ENCODE data around the gene CHPT1. TPM values are rescaled to one million over a fixed set of nuclear protein-coding genes. Genes with fewer than 3 reads are reported as not detected.

The CHPT1 gene
- total and polyA plus RNA-seq, 2 donors (not counting 3 experiments of a cell fraction or from before 2014, with no cell fraction given): 12.1 to 19.3 TPM

GRCh38 chr12:101678081-101678480 is 19.4 kb upstream of the CHPT1 start:
- Histone ChIP-seq H3K27me3 (ENCODE audit: control insufficient read depth in 2 of 2, insufficient read depth in 2 of 2, low read length in 2 of 2) (peaks cover 0 to 2% of the 10 kb centered on the region in 2 experiments), H3K27ac (ENCODE audit: insufficient read depth, low read depth, low read length) (no peak overlapping the region), H3K36me3 (ENCODE audit: control insufficient read depth in 2 of 2, extremely low read depth in 1 of 2, insufficient read depth in 2 of 2, low read length in 2 of 2) (no peaks in the 10 kb centered on the region), H3K9ac (replicated peaks; ENCODE audit: extremely low read depth, insufficient read depth, low read length) (no peak overlapping the region), H2AFZ (ENCODE audit: low read depth, low read length) (no peak overlapping the region), H3K79me2 (ENCODE audit: control insufficient read depth, insufficient read depth, low read length) (no peaks in the 10 kb centered on the region), H4K20me1 (replicated peaks; ENCODE audit: control insufficient read depth, extremely low read depth, insufficient read depth, low read length) (no peaks in the 10 kb centered on the region), H3K4me2 (ENCODE audit: insufficient read depth, low read length) (no peak overlapping the region), H3K4me3 (replicated peaks in 1 of 3; ENCODE audit: insufficient read depth in 1 of 3, low read depth in 1 of 3, low read length in 3 of 3) (no peak overlapping the region), H3K9me3 (replicated peaks; ENCODE audit: control insufficient read depth, insufficient read depth, low read length) (no peaks in the 10 kb centered on the region), H3K9me1 (replicated peaks; ENCODE audit: control insufficient read depth, extremely low read depth, insufficient read depth, low read length) (no peaks in the 10 kb centered on the region), H3K4me1 (ENCODE audit: control insufficient read depth, extremely low read depth, insufficient read depth, low read length) (no peaks in the 10 kb centered on the region)
- BruUV-seq (replicated peaks): no TSS peak
- FAIRE-seq: no peak
- no peak for DNase-seq (ENCODE audit: low read depth, low spot score)
- TF ChIP-seq POLR2A (IDR thresholded peaks at IDR 0.05; ENCODE audit: low read depth, low read length): no peak
- no peak for TF ChIP-seq JUN (IDR thresholded peaks at IDR 0.05; ENCODE audit: borderline replicate concordance, insufficient read depth, insufficient read length, low read depth)
- TF ChIP-seq FOS (IDR thresholded peaks at IDR 0.05; ENCODE audit: borderline replicate concordance, insufficient read depth, low read length): no peak
- no peak for TF ChIP-seq CTCF (IDR thresholded peaks at IDR 0.05; ENCODE audit: extremely low read depth in 1 of 2, insufficient read depth in 1 of 2, low read depth in 1 of 2, low read length in 2 of 2)
- no peak for TF ChIP-seq MYC (IDR thresholded peaks at IDR 0.05; ENCODE audit: low read depth, low read length)
- no peak for TF ChIP-seq POLR2AphosphoS5 (IDR thresholded peaks at IDR 0.05; ENCODE audit: insufficient read depth, low read depth, low read length)
- no peak for TF ChIP-seq MAX (IDR thresholded peaks at IDR 0.05; ENCODE audit: insufficient read depth, insufficient read length)
- TF ChIP-seq EZH2 (IDR thresholded peaks at IDR 0.05; ENCODE audit: borderline replicate concordance, low read depth, low read length, severe bottlenecking): no peak
- no peak for TF ChIP-seq GATA2 (IDR thresholded peaks at IDR 0.05; ENCODE audit: insufficient read depth, insufficient read length, low read depth, low read length)
- dilution Hi-C loops (cut with MboI; ENCODE audit: extremely low pct_ligation_motif_present, low sequenced_read_pairs): no loop called here
- ChIA-PET CTCF (no interaction called here), POLR2A (no interaction called here)
- intact Hi-C loops (cut with micrococcal nuclease): no loop called here

All from endothelial cell of umbilical vein (primary cell).